Upper lobe of left lung (tissue), 4 donors: ENCODE data around the gene DSC1.

ENCODE experiments used
- CTCF ChIP-seq, 6 experiments: fragments of 450-650 bp in 4 of 6; fragments of 200-600 bp in 2 of 6; sonication (generic) in 2 of 6; IDR thresholded peaks; one replicate each; pipeline ENCODE4 v1.5.1; 2016 to 2019; ENCODE audit warnings: antibody characterized with exemption in 6 of 6
- POLR2A ChIP-seq, 4 donors: fragments of 450-650 bp; IDR thresholded peaks; one replicate each; pipeline ENCODE4 v1.5.1; 2016 to 2017; ENCODE audit warnings: antibody characterized with exemption in 4 of 4, mild to moderate bottlenecking in 2 of 4
- POLR2AphosphoS5 ChIP-seq, 2 donors: sonication (generic); formaldehyde crosslinking; IDR thresholded peaks; one replicate each; pipeline ENCODE4 v1.5.1; 2017; ENCODE audit warnings: antibody characterized with exemption in 2 of 2

- no peak for TF ChIP-seq CTCF (IDR thresholded peaks at IDR 0.05)
- TF ChIP-seq POLR2AphosphoS5 (IDR thresholded peaks at IDR 0.05) = no peak
- TF ChIP-seq POLR2A (IDR thresholded peaks at IDR 0.05) = no peak
Measured at GRCh38 chr18:31120594-31120993, 42.1 kb downstream of the DSC1 start.
